HEK293 (cell line): ENCODE measurements around the gene TMLHE.
"Not testable (repeated sequence)": the region's sequence is repeated elsewhere in the genome, so short reads cannot be mapped to it uniquely, and the experiment has no call there.

Experiments used
- ZEB2 ChIP-seq: fragments of 450-650 bp; formaldehyde crosslinking; IDR thresholded peaks from 2 replicates; pipeline ENCODE4 v1.5.1; 2016; ENCODE audit warnings: missing biosample characterization, missing genetic modification characterization
- ZNF274 ChIP-seq, 2 experiments: fragments of 200-500 bp in 1 of 2; fragments of 450-650 bp in 1 of 2; sonication (Bioruptor generic) in 1 of 2; formaldehyde crosslinking in 1 of 2; IDR thresholded peaks; 2 replicates each; pipeline versions ENCODE4 v1.5.1 to v1.6.1; 2014 to 2016; ENCODE audit warnings: borderline replicate concordance in 1 of 2, inconsistent platforms in 1 of 2, low read length in 1 of 2, missing biosample characterization in 1 of 2, missing genetic modification characterization in 1 of 2
- TF ChIP-seq, protein P1 (sequence below): IDR thresholded peaks from 2 replicates; pipeline ENCODE4 v1.6.1; 2011; ENCODE audit warnings: mild to moderate bottlenecking, low read depth, low read length, borderline replicate concordance
- TF ChIP-seq, protein P2 (sequence below): fragments of 450-650 bp; formaldehyde crosslinking; IDR thresholded peaks from 2 replicates; pipeline ENCODE4 v1.5.1; 2016; ENCODE audit warnings: missing biosample characterization, missing genetic modification characterization

DNA sequence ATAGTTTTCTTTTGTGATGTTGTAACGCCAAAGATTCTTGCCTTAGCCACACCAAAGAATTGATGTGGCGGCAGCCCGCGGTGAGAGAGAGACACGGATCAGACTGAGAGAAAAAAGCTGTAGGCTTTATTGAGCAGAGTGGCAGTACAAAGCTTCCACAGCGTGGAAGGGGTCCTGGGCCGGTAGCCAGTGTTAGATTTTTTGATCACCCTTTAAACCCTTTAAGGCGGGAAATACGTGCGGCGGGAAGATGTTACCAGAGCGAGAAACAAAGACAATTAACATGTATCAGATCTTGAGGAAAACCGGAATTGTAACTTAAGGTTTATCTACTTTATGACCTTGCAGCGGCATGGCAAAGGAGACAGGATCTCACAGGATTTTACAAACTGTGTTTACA, 28.6 kb upstream of the TMLHE start:
- not testable (repeated sequence) for TF ChIP-seq ZNF274 (IDR thresholded peaks at IDR 0.05; ENCODE audit: low read length); ZNF274 (tag by site-specific recombination; IDR thresholded peaks at IDR 0.05; ENCODE audit: borderline replicate concordance); ZEB2 (tag by site-specific recombination)
- TF ChIP-seq, protein P1, sequence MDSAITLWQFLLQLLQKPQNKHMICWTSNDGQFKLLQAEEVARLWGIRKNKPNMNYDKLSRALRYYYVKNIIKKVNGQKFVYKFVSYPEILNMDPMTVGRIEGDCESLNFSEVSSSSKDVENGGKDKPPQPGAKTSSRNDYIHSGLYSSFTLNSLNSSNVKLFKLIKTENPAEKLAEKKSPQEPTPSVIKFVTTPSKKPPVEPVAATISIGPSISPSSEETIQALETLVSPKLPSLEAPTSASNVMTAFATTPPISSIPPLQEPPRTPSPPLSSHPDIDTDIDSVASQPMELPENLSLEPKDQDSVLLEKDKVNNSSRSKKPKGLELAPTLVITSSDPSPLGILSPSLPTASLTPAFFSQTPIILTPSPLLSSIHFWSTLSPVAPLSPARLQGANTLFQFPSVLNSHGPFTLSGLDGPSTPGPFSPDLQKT, result not testable (repeated sequence)
- TF ChIP-seq, protein P2, sequence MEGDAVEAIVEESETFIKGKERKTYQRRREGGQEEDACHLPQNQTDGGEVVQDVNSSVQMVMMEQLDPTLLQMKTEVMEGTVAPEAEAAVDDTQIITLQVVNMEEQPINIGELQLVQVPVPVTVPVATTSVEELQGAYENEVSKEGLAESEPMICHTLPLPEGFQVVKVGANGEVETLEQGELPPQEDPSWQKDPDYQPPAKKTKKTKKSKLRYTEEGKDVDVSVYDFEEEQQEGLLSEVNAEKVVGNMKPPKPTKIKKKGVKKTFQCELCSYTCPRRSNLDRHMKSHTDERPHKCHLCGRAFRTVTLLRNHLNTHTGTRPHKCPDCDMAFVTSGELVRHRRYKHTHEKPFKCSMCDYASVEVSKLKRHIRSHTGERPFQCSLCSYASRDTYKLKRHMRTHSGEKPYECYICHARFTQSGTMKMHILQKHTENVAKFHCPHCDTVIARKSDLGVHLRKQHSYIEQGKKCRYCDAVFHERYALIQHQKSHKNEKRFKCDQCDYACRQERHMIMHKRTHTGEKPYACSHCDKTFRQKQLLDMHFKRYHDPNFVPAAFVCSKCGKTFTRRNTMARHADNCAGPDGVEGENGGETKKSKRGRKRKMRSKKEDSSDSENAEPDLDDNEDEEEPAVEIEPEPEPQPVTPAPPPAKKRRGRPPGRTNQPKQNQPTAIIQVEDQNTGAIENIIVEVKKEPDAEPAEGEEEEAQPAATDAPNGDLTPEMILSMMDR (tag by site-specific recombination), result not testable (repeated sequence)
